Dedifferentiated amniotic fluid mesenchymal stem cell (primary cell): Measurements from ENCODE around the gene NKG7.
A peak's percentile ranks its signal among the peaks of the same experiment; 100 is the strongest.

Experiments used
- DNase-seq: peaks from one replicate; pipeline ENCODE4 v3.0.0-alpha.2; 2016; ENCODE audit errors: extremely low spot score

NKG7 gene

DNA sequence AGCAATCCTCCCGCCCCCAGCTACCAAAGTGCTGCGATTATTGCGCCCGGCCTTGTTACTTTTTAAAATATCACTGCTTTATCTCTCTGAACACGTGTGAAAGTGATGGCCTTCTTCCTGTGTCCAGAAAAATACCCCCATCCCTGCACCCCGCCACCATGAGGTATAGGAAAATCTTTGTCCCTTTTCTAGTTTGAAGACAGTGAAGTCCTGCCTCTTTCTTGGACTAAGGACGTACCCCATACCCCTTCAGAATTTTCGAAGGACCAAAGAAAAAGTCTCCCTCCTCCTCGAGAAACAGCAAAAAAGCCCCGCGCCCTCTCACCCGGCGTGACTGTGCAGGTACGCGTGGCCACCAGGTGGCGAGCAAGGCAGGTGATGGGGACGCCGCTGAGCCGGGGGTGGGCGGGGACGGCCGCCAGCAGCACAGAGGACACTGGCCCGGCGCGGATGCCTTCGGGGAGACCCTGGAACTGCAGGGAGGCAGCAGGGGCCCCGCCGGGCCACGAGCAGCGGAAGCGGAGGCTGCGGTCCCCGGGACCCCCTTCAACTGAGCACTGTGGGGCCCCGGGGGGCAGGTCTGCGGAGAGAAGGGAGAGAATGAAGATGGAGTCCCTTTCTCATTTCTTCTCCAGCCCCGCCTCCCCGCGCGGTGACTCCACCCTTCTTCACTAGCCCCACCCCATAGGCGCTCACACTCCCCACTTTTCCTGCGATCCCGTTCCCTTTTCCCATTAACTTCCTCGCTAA, 33.7 kb downstream of the NKG7 start:
- DNase-seq: peak; percentile 56

DNA sequence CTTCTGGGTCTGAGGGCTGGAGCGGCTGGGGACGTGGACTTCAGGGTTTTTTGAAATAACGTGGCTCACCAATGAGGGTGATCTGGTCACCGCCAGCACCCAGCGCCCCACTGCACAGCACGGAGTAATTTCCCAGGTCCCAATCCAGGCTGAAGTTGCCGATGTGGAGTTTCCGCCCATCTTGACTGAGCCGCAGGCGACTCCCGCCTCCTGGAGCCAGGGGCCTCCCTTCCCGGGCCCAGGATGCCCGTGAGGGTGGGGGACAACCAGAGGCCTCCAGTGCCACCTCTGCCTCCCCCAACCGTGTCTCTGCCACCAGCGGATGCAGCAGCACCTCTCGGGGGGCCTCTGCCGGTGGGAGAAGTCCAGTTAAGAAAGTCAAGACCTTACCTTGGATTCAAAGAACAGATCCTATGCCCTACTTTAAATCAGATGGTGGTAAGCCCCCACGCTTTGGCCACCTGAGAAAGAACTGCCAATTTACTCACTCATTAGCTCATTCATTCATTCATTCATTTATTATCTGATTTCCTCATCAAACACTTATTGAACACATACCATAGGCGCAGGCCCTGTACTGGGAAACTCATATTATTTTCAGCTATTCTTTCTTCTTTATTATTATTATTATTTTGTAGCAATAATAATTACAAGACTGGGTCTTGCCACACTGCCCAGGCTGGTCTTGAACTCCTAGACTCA, 34.4 kb downstream of the NKG7 start:
- no peak for DNase-seq

DNA sequence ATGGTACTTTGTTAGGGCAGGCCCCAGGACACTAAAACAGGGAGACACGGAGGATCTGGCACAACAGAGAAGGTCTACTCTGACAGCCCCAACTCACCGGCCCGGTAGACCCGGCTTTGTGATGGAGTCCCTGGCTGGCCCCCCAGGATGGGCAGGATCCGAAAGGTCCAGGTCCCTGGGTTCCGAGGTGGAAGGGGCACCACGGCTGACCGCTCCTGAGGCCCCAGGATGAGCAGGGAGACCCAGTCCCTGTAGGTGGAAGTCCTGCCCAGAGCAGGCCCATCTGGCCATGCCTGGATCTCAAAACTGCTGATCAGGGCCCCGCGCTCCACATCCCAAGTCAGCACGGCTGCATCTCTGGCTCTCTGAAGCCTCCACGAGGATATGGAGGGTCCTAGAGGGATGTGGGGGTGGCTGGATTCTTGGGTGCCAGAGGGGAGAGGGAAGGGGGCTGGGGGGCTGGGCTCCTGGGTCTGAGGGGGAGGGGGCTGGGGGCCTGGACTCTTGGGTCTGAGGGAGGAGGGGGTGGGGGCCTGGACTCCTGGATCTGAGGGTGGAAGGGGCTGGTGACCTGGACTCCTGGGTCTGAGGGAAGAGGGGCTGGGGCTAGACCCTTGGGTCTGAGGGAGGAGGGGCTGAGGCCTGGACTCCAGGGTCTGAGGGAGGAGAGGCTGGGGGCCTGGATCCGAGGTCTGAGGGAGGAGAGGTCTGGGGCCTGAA, 35.2 kb downstream of the NKG7 start:
- no peak for DNase-seq

DNA sequence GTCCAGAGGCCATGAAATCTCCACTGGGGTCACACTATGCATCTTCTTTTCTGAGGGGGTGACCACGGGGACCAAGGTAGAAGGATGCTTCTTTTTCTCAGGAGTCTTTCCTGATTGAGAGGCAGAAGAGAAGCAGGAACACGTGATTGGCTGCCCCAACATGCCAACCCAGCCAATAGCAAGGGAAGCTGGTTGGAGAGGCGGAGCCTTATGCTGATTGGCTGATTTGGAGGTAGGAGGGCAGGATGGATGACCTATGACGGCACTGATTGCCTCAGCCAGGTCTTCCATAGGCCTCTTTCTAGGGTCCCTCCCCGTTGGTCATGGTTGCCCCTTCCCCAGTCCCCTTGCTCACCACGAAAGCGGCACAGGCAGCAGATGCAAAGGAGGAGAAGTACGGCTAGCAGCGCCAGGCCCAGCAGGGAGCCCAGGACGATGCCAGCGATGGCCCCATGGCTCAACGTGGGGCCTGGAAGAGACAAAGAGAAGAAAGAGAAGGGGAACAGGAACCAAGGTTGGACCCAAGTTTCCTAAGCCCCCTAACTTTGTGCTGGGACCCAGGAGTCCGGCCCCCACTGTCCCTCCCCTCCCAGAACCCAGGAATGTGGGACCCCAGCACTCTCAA, 38.5 kb downstream of the NKG7 start:
- DNase-seq: no peak

DNA sequence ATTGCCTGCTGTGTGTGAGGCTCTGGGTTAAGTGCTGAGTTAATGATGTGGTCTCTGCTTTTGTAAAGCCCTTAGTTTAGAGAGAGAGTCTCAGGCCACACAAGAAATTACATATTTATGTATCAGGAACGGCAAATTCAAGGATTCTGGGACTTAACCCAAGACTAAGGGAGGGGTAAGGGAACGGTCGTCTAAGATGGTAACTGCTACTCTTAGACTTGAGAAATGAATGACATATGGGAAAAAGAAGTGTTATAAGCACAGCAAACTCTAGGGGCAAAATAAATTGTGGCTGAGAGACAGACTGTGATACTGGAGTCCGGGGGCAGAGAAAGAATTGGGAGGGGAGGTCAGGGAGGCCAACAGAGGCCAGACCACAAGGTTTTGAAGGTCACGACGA, 40.7 kb downstream of the NKG7 start:
- no peak for DNase-seq

DNA sequence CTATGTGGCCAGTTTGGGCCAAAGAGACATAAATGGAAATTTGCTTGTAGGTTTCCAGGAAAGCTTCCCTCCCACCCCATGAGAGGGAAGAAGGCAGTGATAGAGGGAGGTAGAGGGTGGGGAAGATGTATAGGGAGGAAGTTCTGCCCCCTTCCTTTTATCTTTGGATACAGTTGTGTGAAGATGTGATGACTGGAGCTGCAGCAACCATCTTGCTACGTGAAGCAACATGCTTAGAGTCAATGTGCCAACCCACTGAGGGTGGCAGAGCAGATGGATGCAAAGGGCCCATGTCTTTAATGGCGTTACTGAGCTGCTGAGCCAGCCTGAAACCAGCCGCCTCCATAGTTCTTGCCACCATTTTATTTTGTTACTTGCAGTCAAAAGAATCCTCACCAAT, 41.3 kb downstream of the NKG7 start:
- no peak for DNase-seq

DNA sequence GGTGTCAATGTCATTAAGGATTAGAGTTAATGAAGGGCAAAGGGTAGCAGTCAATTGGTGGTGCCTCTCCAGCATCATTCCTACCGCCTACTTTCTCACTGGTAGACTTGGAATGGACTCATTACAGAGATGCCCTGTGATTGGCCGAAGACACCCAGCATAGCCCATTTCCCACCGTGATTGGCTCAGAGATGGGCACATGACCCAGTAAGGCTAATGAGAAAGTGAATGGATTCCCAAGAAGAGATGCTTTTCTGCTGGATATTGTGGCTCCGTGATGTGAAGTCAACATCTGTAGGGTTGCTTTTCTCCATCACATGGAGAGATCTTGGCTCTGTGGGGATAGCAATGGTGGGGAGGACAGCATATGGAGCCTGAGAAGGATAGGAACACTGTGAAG, 42.1 kb downstream of the NKG7 start:
- no peak for DNase-seq

DNA sequence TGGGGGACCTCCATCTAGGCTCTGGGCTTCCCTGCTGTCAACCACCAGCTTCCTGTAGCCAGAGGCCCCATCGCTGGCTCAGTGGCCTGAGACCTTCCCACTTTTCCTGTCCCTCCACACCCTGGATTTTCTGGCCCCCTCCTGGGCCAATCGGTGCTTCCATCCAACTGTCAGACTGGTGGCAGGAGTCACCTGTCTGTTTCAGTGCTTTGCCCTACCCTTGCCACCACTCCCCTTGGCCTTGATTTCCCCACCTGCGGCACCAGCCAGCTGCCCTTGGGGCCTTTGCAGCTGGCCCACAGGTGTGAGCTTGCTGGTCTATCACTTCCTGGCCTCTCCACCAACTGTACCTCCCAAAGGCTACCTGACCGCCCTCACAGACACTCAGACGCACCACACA, 43.0 kb downstream of the NKG7 start:
- DNase-seq: no peak

DNA sequence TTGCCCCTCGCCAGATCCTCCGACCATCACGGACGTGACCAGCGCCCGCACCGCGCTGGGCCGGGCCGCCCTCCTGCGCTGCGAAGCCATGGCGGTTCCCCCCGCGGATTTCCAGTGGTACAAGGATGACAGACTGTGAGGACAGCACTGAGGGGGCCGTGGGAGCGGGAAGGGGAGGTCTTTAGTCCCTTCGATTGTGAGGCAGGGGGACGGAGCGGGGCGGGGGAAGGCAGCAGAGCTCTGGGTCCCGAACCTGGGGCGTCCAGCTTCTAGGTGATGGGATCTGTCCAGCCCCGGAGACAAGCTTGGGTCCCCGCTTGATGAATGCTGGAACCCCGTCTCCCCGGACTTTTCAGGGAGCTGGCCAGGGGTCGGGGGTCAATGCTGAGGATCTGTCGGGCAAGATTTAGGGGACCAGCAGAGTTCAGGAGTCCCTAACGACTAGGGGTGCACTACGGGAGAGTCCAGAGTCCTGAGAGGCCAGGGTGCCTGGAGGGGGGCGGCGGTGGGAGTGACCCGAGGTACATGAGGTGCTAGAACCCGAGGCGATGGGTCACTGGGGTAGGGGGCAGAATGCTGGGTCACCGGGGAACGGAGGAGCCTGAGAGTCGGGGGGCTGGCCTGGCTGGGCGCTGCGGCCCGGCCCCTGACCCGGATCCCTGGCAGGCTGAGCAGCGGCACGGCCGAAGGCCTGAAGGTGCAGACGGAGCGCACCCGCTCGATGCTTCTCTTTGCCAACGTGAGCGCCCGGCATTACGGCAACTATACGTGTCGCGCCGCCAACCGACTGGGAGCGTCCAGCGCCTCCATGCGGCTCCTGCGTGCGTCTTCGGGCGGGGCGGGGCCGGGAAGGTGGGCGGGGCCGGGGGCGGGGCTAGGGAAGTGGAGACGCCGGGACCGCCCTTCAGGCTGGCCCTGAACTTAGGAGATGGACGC, 45.1 kb downstream of the NKG7 start:
- DNase-seq: no peak

DNA sequence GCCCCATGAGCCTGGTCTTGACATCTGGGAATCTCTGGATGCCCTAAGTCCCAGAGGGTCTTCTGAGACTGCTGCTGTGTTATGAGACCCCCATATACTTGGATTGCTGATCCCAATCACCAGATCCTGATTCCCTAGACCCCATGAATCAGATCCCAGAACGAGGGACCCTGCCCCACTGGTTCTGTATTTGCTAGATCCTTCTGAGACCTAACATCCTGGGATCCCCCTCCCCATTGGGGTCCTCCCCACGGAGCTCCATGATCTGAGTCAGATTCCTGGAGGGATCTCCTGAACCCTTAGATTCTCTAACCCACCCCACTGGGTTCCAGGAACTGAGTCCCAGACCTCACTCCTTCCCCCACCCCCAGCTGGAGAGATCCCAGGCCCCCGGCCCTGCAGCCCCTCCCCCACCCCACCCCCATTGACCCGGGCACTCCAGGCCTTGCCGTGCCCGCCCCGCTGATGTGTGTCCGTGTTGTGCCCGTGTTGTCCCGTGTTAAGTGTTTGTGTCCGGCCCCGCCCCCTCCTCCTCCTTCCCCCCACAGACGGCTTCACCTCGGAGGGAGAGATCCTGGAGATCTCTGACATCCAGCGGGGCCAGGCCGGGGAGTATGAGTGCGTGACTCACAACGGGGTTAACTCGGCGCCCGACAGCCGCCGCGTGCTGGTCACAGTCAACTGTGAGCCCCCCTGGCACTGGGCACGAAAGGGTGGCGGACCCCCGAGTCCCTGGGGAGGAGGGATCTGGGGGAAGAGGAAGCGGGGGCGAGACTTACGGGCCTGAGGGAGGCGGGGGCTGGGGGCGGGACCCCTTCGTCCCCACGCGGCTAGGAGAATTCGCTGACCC, 46.0 kb downstream of the NKG7 start:
- DNase-seq: no peak

DNA sequence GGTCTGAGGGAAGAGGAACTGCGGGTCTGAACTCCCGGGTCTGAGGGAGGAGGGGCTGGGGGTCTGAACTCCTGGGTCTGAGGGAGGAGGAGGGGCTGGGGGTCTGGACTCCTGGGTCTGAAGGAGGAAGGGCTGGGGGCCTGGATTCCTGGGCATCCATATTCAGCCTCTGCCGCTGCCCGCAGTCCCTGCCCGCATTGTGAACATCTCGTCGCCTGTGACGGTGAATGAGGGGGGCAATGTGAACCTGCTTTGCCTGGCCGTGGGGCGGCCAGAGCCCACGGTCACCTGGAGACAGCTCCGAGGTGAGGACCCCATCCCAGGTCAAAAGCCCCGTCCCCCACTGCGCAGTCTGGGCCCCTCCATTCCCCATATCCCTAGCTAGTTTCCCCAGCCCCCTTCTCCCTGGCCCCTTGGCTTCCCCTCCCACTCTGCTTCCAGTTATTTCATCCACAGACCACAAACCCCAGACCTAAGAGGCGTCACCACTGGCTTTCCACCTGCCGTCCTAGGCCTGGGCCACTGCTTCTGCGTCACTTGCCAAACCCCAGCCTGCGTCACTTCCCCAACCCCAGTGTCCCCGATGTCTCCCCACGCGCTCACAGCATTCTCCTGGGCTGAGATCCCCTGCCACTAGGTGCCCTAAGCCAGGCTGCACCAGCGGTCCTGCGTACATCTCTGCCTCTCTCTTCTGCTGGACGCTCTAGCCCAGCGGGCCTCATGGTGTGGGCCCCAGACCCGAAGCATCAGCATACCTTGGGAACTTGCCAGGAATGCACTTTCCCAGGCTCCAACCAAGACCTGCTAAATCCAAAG, 47.1 kb downstream of the NKG7 start:
- DNase-seq: no peak

DNA sequence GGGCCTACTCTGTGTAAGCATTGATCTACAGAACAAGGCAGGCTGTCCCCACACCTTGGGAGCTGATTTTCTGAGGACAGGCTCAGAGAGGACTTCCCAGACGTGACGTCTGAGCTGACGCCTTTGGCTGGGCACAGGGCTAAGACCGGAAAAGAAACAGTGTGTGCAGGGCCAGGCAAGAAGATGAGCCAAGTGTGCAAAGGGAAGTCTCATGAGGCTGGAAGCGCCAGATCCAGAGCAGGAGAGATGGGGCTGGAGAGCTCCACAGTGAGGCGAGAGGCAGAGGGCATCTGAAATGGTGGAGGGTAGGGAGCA, 48.3 kb downstream of the NKG7 start:
- DNase-seq: no peak

DNA sequence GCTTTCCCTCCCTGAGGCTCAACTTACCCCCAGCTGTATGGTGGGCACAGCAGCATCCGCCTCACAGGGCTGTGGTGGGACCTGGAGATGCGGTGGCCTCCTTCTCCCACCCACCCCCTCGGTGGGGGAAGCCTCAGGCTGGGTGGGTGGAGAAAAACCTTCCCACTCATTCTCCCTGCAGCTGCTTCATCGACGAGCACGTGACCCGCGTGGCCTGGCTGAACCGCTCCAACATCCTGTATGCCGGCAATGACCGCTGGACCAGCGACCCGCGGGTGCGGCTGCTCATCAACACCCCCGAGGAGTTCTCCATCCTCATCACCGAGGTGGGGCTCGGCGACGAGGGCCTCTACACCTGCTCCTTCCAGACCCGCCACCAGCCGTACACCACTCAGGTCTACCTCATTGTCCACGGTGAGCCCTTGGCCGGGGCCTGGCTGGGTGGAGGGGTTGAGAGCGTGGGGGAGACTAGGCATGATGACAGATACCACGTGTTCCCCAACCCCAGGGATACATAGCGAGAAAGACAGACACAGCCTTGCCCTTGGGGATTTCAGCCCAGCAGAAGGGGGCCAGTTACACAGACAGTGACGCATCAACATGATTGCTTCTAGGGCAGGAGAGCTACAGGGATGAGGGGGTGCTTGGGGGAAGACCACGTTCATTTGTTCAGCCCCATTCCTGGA, 48.8 kb downstream of the NKG7 start:
- DNase-seq: no peak

DNA sequence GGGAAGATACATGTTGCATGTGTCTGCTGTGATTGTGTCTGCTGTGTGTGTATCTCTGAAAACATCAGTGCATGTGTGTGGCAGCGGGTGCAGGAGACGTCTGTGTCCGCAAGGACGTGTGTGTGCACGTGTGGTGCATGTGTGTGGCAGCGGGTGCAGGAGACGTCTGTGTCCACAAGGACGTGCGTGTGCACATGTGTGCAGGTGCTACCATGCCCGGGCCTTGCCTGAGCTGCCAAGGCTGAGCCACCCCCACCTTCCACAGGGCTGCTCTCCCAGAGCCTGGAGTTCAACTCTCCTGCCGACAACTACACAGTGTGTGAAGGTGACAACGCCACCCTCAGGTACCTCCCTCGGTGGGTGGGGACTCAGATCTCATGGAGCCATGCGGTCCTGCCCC, 50.7 kb downstream of the NKG7 start:
- DNase-seq: no peak
